SH-SY5Y (cell line): Measurements from ENCODE around the gene GBGT1.
"Not testable (repeated sequence)": the region's sequence is repeated elsewhere in the genome, so short reads cannot be mapped to it uniquely, and the experiment has no call there.

Source experiments
- GATA2 ChIP-seq: IDR thresholded peaks from 2 replicates; pipeline ENCODE4 v1.6.1; 2011; ENCODE audit warnings: mild to moderate bottlenecking, low read depth, low read length
- GATA3 ChIP-seq: IDR thresholded peaks from 2 replicates; pipeline ENCODE4 v1.6.1; 2011; ENCODE audit warnings: low read depth, mild to moderate bottlenecking, low read length, moderate library complexity

The GBGT1 gene

DNA sequence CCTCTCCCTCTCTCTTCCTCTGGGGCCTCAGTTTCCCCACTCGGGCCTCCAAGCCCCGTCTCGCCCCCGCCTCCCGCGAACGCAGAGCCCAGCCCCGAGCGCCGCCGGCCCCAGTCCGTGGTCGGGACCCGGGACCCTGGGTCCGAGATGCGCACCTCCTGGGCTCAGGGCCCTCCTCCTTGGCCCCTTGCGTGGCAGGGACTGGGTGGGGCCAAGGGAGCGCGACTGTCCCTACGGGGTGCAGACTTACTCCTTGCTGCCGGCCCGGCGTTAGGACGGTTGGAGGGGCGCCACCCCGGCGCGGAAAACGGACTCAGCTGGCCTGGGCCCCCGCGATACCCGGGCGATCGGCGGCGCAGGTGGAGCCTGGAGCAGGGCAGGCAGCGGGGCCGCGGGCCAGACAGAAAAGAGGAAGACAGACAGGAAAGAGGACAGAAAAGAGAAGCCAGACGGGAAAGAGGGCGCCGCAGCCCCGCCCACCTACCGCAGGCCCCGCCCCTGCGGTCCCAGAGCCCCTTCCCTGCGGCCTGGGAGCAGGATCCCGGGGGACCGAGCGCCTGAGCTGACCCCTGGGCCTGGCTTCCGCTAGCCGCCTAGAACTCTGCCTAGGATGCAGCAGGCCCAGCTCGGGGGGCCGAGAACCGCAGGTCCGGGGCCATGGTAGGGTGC lies at the start of gene GBGT1:
Gene GBGT1, minus strand, starts transcription at position 411 of the 669 bp plus-strand sequence. CDS start 1,502 bp downstream, outside the sequence.
- TF ChIP-seq GATA2 (no peak), GATA3 (no peak)

DNA sequence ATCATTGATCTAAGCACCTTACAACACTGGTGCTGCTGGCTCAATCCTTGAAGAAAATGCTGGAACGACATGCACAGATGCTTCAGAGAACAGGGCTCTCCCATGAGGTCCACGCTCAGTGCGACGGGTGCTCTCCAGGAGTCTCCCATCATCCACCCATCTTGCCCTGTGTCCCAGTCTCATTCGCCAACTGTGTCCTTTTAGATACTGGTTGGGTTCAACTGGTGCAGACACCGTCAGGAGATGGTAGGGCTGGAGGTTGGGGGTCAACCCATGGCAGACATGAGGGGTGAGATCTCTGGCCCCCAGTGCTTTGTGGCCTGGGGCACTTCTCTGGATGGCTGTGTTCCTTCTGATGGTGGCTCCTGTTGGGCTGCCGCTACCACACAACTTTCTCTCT lies 46.9 kb upstream of the GBGT1 start:
- TF ChIP-seq GATA2 (no peak), GATA3 (no peak)

GRCh38 chr9:133210202-133210532 lies 46.5 kb upstream of the GBGT1 start:
- TF ChIP-seq GATA3: no peak
- no peak for TF ChIP-seq GATA2

DNA sequence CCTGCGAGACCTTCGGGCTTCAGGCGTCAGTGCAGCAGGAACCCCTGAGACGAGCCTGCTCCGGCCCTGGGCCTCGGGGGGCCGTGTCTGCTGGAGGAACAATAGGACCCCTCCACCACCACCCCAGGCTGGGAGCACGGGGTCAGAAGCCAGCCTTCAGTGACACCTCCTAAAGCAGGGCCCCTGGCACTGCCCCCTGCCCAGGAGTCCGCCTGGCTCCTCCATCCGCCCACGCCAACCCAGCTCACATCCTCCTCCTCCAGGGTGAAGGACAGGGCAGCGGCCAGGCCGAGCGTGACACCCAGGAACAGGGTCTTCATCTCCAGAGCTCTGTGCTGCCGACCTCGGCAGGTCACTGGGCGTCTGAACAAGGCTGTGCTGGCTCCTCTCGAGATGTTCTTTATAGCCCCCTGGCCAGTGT lies 45.2 kb upstream of the GBGT1 start, which contains the start of gene OBP2B:
Gene OBP2B, minus strand, starts transcription at position 371 of the 421 bp plus-strand sequence. Its CDS starts 51 bp downstream, at position 320.
- TF ChIP-seq GATA2, GATA3: not testable (repeated sequence)

DNA sequence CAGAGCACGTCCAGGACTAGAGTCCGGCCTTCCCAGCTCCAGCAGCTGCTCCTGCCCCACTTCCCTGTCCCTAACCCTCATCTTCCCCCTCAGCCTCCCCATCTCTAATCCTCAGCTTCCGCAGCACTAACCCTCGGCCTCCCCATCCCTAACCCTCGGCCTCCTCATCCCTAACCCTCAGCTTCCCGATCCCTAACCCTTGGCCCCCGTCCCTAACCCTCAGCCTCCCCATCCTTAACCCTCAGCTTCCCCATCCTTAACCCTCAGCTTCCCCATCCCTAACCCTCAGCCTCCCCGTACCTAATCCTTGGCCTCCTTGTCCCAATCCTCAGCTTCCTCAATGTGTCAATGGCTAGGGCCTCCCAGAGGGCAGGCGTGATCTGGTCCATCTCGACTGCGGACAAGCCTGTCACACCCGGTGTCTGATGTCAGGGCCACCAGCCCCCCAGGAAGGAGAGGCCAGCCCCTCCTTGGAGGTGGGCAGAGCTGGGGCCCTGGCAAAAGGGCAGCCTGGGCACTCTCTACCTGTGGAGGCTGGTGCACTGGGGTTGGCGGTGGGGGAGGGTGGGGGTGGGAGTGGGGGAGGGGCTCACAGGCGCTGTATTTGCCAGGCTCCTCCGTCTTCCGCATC lies 43.9 kb upstream of the GBGT1 start:
- TF ChIP-seq GATA3 (no peak), GATA2 (no peak)

GRCh38 chr9:133207021-133207531 lies 43.4 kb upstream of the GBGT1 start:
- no peak for TF ChIP-seq GATA3
- no peak for TF ChIP-seq GATA2

DNA sequence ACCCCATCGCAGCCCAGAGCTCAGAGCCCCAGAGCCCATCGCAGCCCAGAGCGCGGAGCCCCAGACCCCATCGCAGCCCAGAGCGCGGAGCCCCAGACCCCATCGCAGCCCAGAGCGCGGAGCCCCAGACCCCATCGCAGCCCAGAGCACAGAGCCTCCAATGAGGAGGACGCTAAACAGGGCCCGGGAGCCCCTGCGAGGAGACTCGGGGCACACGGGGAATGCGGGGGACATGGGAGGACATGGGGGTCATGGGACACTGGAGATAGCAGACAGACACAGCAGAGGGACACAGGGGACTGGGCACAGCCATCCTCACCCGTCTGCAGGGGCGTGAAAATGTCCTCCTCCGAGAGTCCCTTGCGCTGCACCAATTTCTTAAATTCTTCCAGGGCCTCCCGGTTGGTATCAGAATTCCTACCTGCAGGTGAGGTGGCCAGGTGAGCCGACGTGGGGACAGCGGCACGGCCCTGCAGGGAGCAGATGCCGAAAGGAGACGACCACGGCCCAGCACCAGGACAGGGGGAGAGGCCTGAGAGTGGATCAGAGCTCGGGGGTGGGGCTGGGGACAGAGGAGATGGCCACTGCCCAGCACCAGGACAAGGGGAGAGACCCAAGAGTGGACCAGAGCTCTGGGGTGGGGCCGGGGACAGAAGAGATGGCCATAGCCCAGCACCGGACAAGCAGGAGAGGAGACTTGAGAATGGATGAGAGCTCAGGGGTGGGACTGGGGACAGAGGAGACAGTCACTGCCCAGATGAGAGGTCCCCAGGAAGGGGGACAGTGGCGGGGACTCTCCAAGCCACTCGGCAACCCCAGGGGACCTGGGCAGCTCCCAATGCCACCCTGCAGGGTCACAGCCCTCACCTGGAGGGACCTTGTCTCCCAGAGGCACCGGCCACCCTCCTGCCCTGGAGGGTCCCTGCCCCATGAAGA lies 42.5 kb upstream of the GBGT1 start:
- TF ChIP-seq GATA2: no peak
- no peak for TF ChIP-seq GATA3

DNA sequence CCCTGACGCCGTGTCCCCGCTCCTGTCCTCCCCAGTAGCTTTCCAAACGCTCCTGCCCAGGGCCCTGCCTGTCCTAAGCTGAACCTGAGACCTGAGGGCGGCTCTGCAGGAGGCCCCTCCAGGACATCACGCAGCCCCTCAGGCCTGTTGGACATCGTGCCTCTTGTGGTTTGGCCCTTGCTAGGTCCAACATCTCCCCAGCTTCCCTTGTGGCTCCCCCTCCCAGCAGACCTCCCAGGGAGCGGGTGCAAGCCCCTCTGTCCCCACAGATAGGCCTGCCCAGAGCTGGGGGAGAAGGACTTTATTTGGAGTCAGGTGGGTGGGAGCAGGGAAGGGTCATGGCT lies 41.3 kb upstream of the GBGT1 start:
- TF ChIP-seq GATA3 (no peak), GATA2 (no peak)

- no peak for TF ChIP-seq GATA2
- TF ChIP-seq GATA3: no peak
Observed at GRCh38 chr9:133204335-133204992, 40.8 kb upstream of the GBGT1 start.

DNA sequence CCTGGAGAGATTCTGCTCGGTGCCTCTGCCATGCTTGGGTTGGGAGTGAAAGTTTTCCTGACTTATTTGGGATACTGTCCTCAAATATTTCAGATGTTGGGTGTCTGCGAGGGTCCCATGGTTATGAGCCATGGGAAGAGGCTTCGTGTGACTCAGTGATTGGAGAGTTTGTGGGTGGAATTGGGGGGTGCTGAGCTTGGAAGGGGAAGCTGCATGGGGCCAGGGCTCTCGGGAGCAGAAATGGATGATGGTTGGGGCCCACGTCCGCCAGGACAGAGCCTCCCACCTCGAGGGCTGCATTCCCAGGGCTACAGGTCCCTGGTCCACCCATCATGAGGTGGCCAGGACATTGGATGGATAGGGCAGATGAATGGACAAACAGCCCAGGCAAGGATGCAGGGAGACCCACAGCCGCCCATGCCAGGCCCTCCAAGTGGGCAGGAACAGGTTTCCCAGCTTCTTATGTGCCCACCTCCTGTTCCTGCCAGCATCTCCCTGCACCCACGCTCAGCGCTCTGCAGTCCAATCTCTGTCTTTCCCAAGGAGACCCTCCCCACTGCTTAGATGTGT lies 39.9 kb upstream of the GBGT1 start:
- TF ChIP-seq GATA2 (no peak), GATA3 (no peak)

- no peak for TF ChIP-seq GATA2
Observed at GRCh38 chr9:133202688-133203453, 39.2 kb upstream of the GBGT1 start.

DNA sequence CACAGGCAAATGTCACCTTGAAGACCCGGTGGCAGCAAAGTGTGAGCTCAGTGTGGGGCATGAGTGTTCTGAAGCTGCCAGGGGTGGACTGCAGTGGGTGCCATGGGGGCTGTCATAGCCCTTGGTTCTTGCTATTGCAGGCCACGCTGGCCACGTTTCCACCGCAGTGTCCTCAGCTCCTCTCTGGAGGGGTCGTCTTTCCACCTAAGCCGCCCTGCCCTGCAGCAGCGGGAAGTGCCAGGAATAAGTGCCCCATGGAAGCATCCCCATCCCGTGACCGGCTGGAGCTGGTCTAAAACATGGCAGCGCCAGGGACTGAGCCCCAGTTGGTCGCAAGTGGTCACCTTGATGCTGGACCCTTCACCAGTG lies 38.4 kb upstream of the GBGT1 start:
- TF ChIP-seq GATA3: no peak
- TF ChIP-seq GATA2: no peak
